Left kidney (tissue), 2 donors: ENCODE data around the gene PLEKHA4. TPM values are rescaled to one million over a fixed set of nuclear protein-coding genes. Genes with fewer than 3 reads are reported as not detected.

Experiments used
- DNase-seq: peaks from one replicate; pipeline ENCODE4 v3.0.0-alpha.2; 2013
- polyA plus RNA-seq: library from polyadenylated mRNA; unstranded; fragments of 120-200 nt; gene quantifications from one replicate; pipeline ENCODE4 v1.2.1, GENCODE V29; 2013; ENCODE audit not compliant: insufficient read length

PLEKHA4 gene
- polyA plus RNA-seq, 1 donor = 23.1 TPM

GRCh38 chr19:48830088-48830487, 38.3 kb downstream of the PLEKHA4 start:
- DNase-seq = no peak

GRCh38 chr19:48826606-48827020, 41.8 kb downstream of the PLEKHA4 start:
- DNase-seq = no peak

GRCh38 chr19:48822514-48822913, 45.9 kb downstream of the PLEKHA4 start:
- DNase-seq = no peak

- no peak for DNase-seq
Measured at GRCh38 chr19:48821633-48822032, 46.8 kb downstream of the PLEKHA4 start.

- DNase-seq = no peak
Measured at GRCh38 chr19:48819366-48819816, 49.0 kb downstream of the PLEKHA4 start.

- DNase-seq = no peak
Measured at GRCh38 chr19:48818234-48818820, 50.1 kb downstream of the PLEKHA4 start.

GRCh38 chr19:48817585-48818124, 50.8 kb downstream of the PLEKHA4 start:
- no peak for DNase-seq

- no peak for DNase-seq
Measured at GRCh38 chr19:48815870-48816501, 52.4 kb downstream of the PLEKHA4 start.

GRCh38 chr19:48814895-48815294, 53.5 kb downstream of the PLEKHA4 start:
- DNase-seq = no peak

- DNase-seq = no peak
Measured at GRCh38 chr19:48813123-48813913, 55.1 kb downstream of the PLEKHA4 start.

- peak; percentile 75 for DNase-seq
Measured at GRCh38 chr19:48812094-48812929, 56.1 kb downstream of the PLEKHA4 start.

GRCh38 chr19:48810151-48810550, 58.3 kb downstream of the PLEKHA4 start:
- DNase-seq = no peak

GRCh38 chr19:48807590-48808308, 60.7 kb downstream of the PLEKHA4 start:
- no peak for DNase-seq

GRCh38 chr19:48806818-48807589, 61.4 kb downstream of the PLEKHA4 start:
- no peak for DNase-seq

GRCh38 chr19:48806518-48806817, 61.9 kb downstream of the PLEKHA4 start:
- DNase-seq = no peak

GRCh38 chr19:48805452-48805851, 63.0 kb downstream of the PLEKHA4 start:
- no peak for DNase-seq

- no peak for DNase-seq
Measured at GRCh38 chr19:48804496-48804895, 63.9 kb downstream of the PLEKHA4 start.

GRCh38 chr19:48802623-48803022, 65.8 kb downstream of the PLEKHA4 start:
- no peak for DNase-seq

- no peak for DNase-seq
Measured at GRCh38 chr19:48799358-48800300, 68.8 kb downstream of the PLEKHA4 start.

GRCh38 chr19:48798937-48799336, 69.5 kb downstream of the PLEKHA4 start:
- DNase-seq = no peak
